HEK293T (cell line): ENCODE results near the gene LYRM9.

Source experiments
- BHLHE40 ChIP-seq: fragments of 450-650 bp; IDR thresholded peaks from 2 replicates; pipeline ENCODE4 v1.6.1; 2016; ENCODE audit warnings: mild to moderate bottlenecking, moderate library complexity, borderline replicate concordance
- FOXK2 ChIP-seq: fragments of 450-650 bp; IDR thresholded peaks from 2 replicates; pipeline ENCODE4 v1.6.1; 2016; ENCODE audit warnings: mild to moderate bottlenecking
- TARDBP ChIP-seq: fragments of 450-650 bp; IDR thresholded peaks from 2 replicates; pipeline ENCODE4 v1.6.1; 2016

DNA sequence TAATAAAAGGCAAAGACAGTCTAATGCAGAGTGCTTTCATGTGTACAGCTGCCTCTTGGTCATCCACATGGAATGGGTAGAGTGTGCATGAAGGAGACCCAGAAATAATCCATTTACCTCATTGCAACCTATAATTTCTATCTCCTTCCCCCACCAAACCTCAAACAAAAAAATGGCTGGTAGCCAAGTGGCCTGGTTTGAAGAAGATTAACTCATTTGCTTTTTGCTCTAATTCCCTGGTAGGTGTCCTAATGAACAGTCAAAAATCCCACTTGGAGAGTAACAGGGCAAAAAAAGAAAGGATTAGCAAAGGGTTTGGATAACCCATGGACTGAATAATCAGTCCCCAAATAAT, 13.0 kb upstream of the LYRM9 start:
- TF ChIP-seq TARDBP (no peak), FOXK2 (no peak), BHLHE40 (no peak)
